Measurements from ENCODE around the gene YJEFN3.

GRCh38 chr19:19526581-19527370 lies 1.9 kb upstream of the YJEFN3 start:
- TF ChIP-seq CTBP1 (IDR thresholded peaks at IDR 0.05; ENCODE audit: borderline replicate concordance) (no peak), BHLHE40 (IDR thresholded peaks at IDR 0.05; ENCODE audit: borderline replicate concordance) (no peak), ZNF384 (IDR thresholded peaks at IDR 0.05) (no peak), LEF1 (IDR thresholded peaks at IDR 0.05; ENCODE audit: borderline replicate concordance) (no peak), SP1 (IDR thresholded peaks at IDR 0.05) (no peak), FOXA1 (IDR thresholded peaks at IDR 0.05) (no peak), FOXM1 (IDR thresholded peaks at IDR 0.05; ENCODE audit: borderline replicate concordance) (no peak)

All from HEK293T (cell line).